Right atrium auricular region (tissue), 2 donors: ENCODE data around the gene ZG16B. TPM values are rescaled to one million over a fixed set of nuclear protein-coding genes. Genes with fewer than 3 reads are reported as not detected.

Experiments used
- DNase-seq: peaks from one replicate; pipeline ENCODE4 v3.0.0-alpha.2; 2019; ENCODE audit warnings: low spot score
- H3K27ac ChIP-seq, 2 donors: fragments of 200-600 bp; sonication (generic); 1 replicate in 1 of 2; 2 replicates in 1 of 2; pipeline ENCODE4 v1.5.1; 2016 to 2019
- H3K27me3 ChIP-seq, 2 donors: fragments of 200-600 bp; sonication (generic); one replicate each; pipeline versions ENCODE4 v1.5.1 to v1.6.0; 2017 to 2019
- H3K36me3 ChIP-seq: fragments of 200-600 bp; sonication (generic); one replicate; pipeline ENCODE4 v1.5.1; 2016
- H3K4me1 ChIP-seq, 2 donors: fragments of 200-600 bp; sonication (generic); one replicate each; pipeline versions ENCODE4 v1.5.1 to v1.6.0; 2017 to 2019
- H3K4me3 ChIP-seq, 2 donors: fragments of 200-600 bp; sonication (generic); 1 replicate in 1 of 2; 2 replicates in 1 of 2; pipeline ENCODE4 v1.5.1; 2017 to 2019; ENCODE audit warnings: mild to moderate bottlenecking in 1 of 2, moderate library complexity in 1 of 2
- H3K9me3 ChIP-seq, 2 donors: fragments of 200-600 bp; sonication (generic); one replicate each; pipeline ENCODE4 v1.5.1; 2019
- total RNA-seq, 2 donors: library from RNA; depleted of rRNA; stranded (reverse); fragments of >200 nt; gene quantifications; one replicate each; pipeline ENCODE4 v1.1.0, GENCODE V29; 2016
- TF ChIP-seq, protein P1 (sequence below), 2 donors: fragments of 200-600 bp; sonication (generic); IDR thresholded peaks; one replicate each; pipeline ENCODE4 v1.5.1; 2019; ENCODE audit warnings: antibody characterized with exemption in 2 of 2

The ZG16B gene
- total RNA-seq, 2 donors from 2014 or later = 0.79 TPM; not detected in 1

- DNase-seq = no peak
- H3K9me3 ChIP-seq = no peaks in the 10 kb centered on the region
- H3K27ac ChIP-seq = no peak overlapping the region
- H3K4me3 ChIP-seq = no peak overlapping the region
- H3K4me1 ChIP-seq = no peaks in the 10 kb centered on the region
- H3K36me3 ChIP-seq = no peaks in the 10 kb centered on the region
- H3K27me3 ChIP-seq = peaks cover 0 to 5% of the 10 kb centered on the region in 2 donors
- TF ChIP-seq, protein P1, sequence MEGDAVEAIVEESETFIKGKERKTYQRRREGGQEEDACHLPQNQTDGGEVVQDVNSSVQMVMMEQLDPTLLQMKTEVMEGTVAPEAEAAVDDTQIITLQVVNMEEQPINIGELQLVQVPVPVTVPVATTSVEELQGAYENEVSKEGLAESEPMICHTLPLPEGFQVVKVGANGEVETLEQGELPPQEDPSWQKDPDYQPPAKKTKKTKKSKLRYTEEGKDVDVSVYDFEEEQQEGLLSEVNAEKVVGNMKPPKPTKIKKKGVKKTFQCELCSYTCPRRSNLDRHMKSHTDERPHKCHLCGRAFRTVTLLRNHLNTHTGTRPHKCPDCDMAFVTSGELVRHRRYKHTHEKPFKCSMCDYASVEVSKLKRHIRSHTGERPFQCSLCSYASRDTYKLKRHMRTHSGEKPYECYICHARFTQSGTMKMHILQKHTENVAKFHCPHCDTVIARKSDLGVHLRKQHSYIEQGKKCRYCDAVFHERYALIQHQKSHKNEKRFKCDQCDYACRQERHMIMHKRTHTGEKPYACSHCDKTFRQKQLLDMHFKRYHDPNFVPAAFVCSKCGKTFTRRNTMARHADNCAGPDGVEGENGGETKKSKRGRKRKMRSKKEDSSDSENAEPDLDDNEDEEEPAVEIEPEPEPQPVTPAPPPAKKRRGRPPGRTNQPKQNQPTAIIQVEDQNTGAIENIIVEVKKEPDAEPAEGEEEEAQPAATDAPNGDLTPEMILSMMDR (IDR thresholded peaks at IDR 0.05) = no peak
Observed at GRCh38 chr16:2822496-2822895, 7.6 kb upstream of the ZG16B start.

- TF ChIP-seq, protein P1 (IDR thresholded peaks at IDR 0.05) = no peak
- no peak overlapping the region for H3K27ac ChIP-seq
- no peaks in the 10 kb centered on the region for H3K27me3 ChIP-seq
Observed at GRCh38 chr16:2824626-2825025, 5.5 kb upstream of the ZG16B start.

DNA sequence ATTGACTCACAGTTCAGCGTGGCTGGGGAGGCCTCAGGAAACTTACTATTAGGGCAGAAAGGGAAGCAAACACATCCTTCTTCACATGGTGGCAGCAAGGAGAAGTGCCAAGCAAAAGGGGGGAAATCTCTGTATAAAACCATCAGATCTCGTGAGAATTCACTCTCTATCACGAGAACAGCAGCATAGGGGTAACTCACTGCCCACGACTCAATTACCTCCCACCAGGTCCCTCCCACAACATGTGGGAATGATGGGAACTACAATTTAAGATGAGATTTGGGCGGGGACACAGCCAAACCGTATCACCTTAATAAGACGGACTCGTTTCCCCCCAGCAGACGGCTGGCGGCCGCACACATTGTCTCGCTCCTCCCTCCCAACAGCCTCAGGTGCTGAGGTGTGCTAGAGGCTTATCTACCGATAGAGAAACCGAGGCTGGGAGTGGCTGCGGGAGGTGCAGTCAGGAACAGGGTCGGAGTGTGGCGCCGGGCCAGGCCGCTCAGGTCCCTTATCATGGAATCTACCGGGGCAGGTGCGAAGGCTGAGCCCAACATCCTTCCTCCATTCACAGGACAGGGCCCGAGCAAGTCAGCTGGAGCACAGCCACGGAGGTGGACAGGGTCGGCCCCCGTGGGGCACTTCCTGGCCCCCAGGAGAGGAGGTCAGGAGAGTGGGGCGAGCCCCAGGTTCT is 4.9 kb upstream of the ZG16B start:
- no peaks in the 10 kb centered on the region for H3K27me3 ChIP-seq
- DNase-seq = no peak
- no peak overlapping the region for H3K4me3 ChIP-seq
- no peak overlapping the region for H3K27ac ChIP-seq
- H3K4me1 ChIP-seq = no peaks in the 10 kb centered on the region
- no peaks in the 10 kb centered on the region for H3K36me3 ChIP-seq
- H3K9me3 ChIP-seq = no peaks in the 10 kb centered on the region
- TF ChIP-seq, protein P1 (IDR thresholded peaks at IDR 0.05) = no peak

More at GRCh38 chr16:2824626-2825025, 5.5 kb upstream of the ZG16B start:
- Histone ChIP-seq H3K4me1 (no peaks in the 10 kb centered on the region), H3K4me3 (no peak overlapping the region), H3K36me3 (no peaks in the 10 kb centered on the region), H3K9me3 (no peaks in the 10 kb centered on the region)
- no peak for DNase-seq

DNA sequence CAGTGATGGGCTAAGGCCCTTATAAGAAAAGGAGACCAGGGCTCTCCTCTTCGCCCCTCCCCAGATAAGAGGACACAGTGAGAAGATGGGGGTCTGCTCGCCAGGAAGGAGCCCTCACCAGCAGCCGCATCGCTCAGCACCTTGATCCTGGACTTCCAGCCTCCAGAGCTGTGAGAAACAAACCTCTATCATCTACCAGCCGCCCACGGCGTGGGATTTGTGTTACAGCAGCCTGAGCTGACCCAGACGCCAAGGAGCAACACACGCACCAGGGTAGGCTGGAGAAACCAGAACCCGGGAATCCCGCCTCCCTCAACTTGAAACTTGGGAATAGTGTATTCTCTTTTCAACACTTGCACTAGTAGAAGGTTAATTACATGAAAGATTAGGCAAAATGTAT is 4.2 kb upstream of the ZG16B start:
- H3K4me3 ChIP-seq = no peak overlapping the region
- TF ChIP-seq, protein P1 (IDR thresholded peaks at IDR 0.05) = no peak
- H3K9me3 ChIP-seq = no peaks in the 10 kb centered on the region
- no peak for DNase-seq
- H3K4me1 ChIP-seq = no peaks in the 10 kb centered on the region
- no peak overlapping the region for H3K27ac ChIP-seq
- H3K36me3 ChIP-seq = no peaks in the 10 kb centered on the region
- H3K27me3 ChIP-seq = no peaks in the 10 kb centered on the region

DNA sequence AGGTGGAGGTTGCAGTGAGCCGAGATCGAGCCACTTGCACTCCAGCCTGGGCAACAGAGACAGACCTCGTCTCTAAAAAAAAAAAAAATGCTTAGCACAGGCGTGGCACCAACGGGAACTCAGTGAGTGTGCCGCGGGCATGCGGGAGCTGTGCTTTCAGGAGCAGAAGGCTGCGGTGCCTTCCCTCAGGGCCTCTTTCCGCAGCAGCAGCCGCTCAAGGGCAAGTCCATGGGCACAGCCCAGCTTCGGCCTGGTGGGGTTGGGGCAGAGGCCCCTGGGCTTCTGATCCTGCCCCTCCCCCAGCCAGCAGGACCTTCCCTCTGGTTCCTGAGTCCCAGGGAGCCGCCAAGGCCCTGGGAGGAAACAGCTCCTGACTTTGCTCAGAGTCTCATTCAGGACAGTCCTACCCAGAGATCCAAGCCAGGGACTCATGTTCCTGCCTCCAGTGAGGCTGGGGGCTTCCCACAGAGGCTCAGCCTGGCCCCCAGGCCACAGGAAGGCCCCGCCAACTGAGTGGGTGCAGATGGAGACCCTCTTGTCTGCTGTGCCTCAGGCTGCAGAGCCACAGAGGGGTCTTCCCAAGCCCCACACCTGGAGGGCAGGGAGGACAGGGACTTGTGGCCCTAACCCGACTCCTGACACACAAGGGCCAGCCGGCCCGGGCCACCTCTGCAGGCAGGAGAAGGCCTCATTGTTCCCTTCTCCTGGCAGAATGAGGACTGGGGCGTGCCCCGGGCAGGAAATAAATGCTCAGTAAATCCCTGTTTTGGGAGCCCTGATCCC is 3.3 kb upstream of the ZG16B start:
- no peak for DNase-seq
- no peak overlapping the region for H3K27ac ChIP-seq
- no peaks in the 10 kb centered on the region for H3K27me3 ChIP-seq
- H3K36me3 ChIP-seq = no peaks in the 10 kb centered on the region
- no peak overlapping the region for H3K4me3 ChIP-seq
- TF ChIP-seq, protein P1 (IDR thresholded peaks at IDR 0.05) = no peak
- no peaks in the 10 kb centered on the region for H3K4me1 ChIP-seq
- H3K9me3 ChIP-seq = no peaks in the 10 kb centered on the region
